Calu3 (cell line): ENCODE measurements around the gene RAD51B. TPM values are rescaled to one million over a fixed set of nuclear protein-coding genes. Genes with fewer than 3 reads are reported as not detected.

ENCODE experiments used
- BruUV-seq: library from RNA; stranded (reverse); fragments of 400-500 nt; replicated peaks from 2 replicates; lab custom pipeline; 2021; lab: Mats Ljungman, UMichigan
- CTCF ChIA-PET: fragments of 300-600 bp; sonication (Branson Sonifier 250); formaldehyde crosslinking; loops from one replicate; lab custom pipeline; 2022; ENCODE audit warnings: antibody characterized with exemption; lab: Charles Lee
- DNase-seq: peaks from one replicate; pipeline ENCODE4 v3.0.0; 2022
- H3K27ac Mint-ChIP-seq: one replicate; pipeline ENCODE4 v1.8.0; 2022; ENCODE audit warnings: mixed read lengths; ENCODE audit not compliant: unreplicated experiment
- H3K27me3 Mint-ChIP-seq: one replicate; pipeline ENCODE4 v1.8.0; 2022; ENCODE audit warnings: mixed read lengths; ENCODE audit not compliant: unreplicated experiment
- H3K36me3 Mint-ChIP-seq: one replicate; pipeline ENCODE4 v1.8.0; 2022; ENCODE audit warnings: mild to moderate bottlenecking, moderate library complexity, mixed read lengths; ENCODE audit not compliant: insufficient read depth, unreplicated experiment
- H3K4me1 Mint-ChIP-seq: one replicate; pipeline ENCODE4 v1.8.0; 2022; ENCODE audit warnings: mild to moderate bottlenecking, low read depth, mixed read lengths; ENCODE audit not compliant: unreplicated experiment
- H3K4me3 Mint-ChIP-seq: one replicate; pipeline ENCODE4 v1.8.0; 2022; ENCODE audit warnings: mild to moderate bottlenecking, low read depth, moderate library complexity, mixed read lengths; ENCODE audit not compliant: unreplicated experiment
- H3K9me3 Mint-ChIP-seq: one replicate; pipeline ENCODE4 v1.8.0; 2022; ENCODE audit warnings: low read depth, mixed read lengths; ENCODE audit not compliant: unreplicated experiment
- CTCF ChIP-seq: fragments of 200-600 bp; IDR thresholded peaks from one replicate; pipeline ENCODE4 v1.8.0; 2022; ENCODE audit warnings: antibody characterized with exemption; ENCODE audit not compliant: unreplicated experiment
- intact Hi-C: fragments of 100-400 bp; cut with micrococcal nuclease; formaldehyde crosslinking; loops from one replicate; pipeline ENCODE4 v1.10.0; 2022; ENCODE audit not compliant: unreplicated experiment
- total RNA-seq: library from RNA; stranded (reverse); gene quantifications from 2 replicates; pipeline ENCODE4 v1.2.3, GENCODE V29; 2022

RAD51B gene
- total RNA-seq, 1 experiment from 2014 or later: 24.7 TPM

DNA sequence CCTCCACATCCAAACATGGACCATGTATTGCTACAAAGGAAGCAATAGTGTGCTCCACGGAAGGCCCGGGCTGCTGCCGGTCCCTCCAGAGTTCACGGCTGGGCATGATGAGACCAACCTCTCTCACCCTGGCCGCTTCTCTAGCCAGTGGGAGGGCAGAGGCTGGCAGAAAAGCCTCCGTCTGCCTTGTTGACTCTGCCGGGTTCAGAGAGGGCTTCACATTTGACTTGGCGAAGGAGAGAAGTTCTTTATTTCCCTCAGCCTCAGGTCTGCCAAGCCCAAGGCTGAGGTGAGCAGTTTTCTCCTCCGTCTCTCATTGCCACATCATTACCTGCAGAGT lies 743.3 kb downstream of the RAD51B start:
- Mint-ChIP-seq H3K27ac (no peak overlapping the region), H3K27me3 (no peaks in the 10 kb centered on the region), H3K36me3 (no peaks in the 10 kb centered on the region), H3K4me1 (peaks cover 27% of the 10 kb centered on the region), H3K4me3 (no peak overlapping the region), H3K9me3 (peaks cover 2% of the 10 kb centered on the region)
- no peak for TF ChIP-seq CTCF
- intact Hi-C loops: no loop called here
- BruUV-seq: no TSS peak
- CTCF ChIA-PET: no interaction called here
- DNase-seq: no peak

DNA sequence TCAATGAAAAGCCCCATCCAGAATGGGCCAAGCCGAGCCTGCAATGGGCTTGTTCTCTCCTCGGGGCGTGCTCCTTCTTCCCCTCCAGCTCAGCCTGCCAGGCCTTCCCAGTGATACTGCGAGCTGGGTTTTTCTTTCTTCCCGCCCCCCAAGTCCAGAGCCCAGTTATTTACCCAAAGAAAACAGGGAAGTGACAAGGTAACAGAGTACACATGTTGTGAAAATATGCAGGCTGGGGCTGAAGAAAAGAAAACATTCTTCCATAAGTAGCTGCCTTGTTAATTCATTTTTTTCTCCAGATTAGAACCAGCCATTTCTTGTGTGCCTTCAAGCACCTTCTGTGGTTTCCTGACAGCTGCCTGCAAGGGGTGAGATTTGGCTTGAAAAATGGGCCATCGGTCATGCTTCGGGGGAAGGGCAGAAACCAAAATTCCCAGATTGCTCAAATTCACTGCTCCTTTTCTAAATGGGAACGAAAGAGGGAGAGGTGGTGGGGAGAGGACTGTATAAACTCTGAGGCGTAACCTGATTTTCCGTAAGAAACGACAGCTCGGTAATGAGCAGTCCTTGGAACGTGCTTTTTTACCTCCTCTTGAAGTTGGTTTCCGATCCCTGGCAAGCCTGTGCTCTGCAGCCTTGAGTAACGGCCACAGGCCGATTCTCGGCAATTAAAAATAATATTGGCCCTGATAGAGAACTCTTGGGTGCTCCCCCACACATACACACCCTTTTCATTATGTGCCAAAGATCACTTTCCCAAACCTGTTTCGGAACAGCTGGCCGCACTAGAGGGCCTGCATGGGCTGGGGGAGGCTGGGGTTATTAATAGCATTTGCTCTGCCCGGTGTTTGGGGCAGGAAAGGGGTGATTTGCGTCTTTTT lies 743.9 kb downstream of the RAD51B start:
- H3K4me1 Mint-ChIP-seq: peaks cover 27% of the 10 kb centered on the region
- no peak overlapping the region for H3K27ac Mint-ChIP-seq
- no TSS peak for BruUV-seq
- CTCF ChIA-PET: no interaction called here
- peaks cover 2% of the 10 kb centered on the region for H3K9me3 Mint-ChIP-seq
- no peak for TF ChIP-seq CTCF
- no peak overlapping the region for H3K4me3 Mint-ChIP-seq
- no peaks in the 10 kb centered on the region for H3K36me3 Mint-ChIP-seq
- intact Hi-C loops: no loop called here
- no peaks in the 10 kb centered on the region for H3K27me3 Mint-ChIP-seq
- no peak for DNase-seq

GRCh38 chr14:68564191-68564825 lies 744.7 kb downstream of the RAD51B start:
- Mint-ChIP-seq H3K27ac (no peak overlapping the region), H3K4me3 (no peak overlapping the region), H3K9me3 (peaks cover 3% of the 10 kb centered on the region), H3K36me3 (no peaks in the 10 kb centered on the region), H3K4me1 (peaks cover 27% of the 10 kb centered on the region), H3K27me3 (no peaks in the 10 kb centered on the region)
- DNase-seq: no peak
- CTCF ChIA-PET: no interaction called here
- no peak for TF ChIP-seq CTCF
- intact Hi-C loops: no loop called here
- no TSS peak for BruUV-seq

- Mint-ChIP-seq H3K9me3 (peaks cover 3% of the 10 kb centered on the region), H3K4me1 (peaks cover 27% of the 10 kb centered on the region), H3K4me3 (no peak overlapping the region), H3K36me3 (no peaks in the 10 kb centered on the region), H3K27ac (no peak overlapping the region), H3K27me3 (no peaks in the 10 kb centered on the region)
- no TSS peak for BruUV-seq
- CTCF ChIA-PET: no interaction called here
- DNase-seq: no peak
- TF ChIP-seq CTCF: no peak
- intact Hi-C loops: no loop called here
These were observed 745.5 kb downstream of the RAD51B start for GRCh38 chr14:68564826-68565759.
